Tibial nerve (tissue), 4 donors: ENCODE results near the gene SLC7A5. TPM values are rescaled to one million over a fixed set of nuclear protein-coding genes. Genes with fewer than 3 reads are reported as not detected.
"Not testable (repeated sequence)": the region's sequence is repeated elsewhere in the genome, so short reads cannot be mapped to it uniquely, and the experiment has no call there.

ENCODE experiments used
- DNase-seq, 2 donors: peaks; one replicate each; pipeline ENCODE4 v3.0.0-alpha.2; 2019; ENCODE audit warnings: low spot score in 2 of 2
- H3K27ac ChIP-seq, 4 donors: fragments of 200-600 bp; sonication (generic) in 3 of 4; one replicate each; pipeline ENCODE4 v1.5.1; 2017 to 2019; ENCODE audit warnings: mild to moderate bottlenecking in 1 of 4
- H3K27me3 ChIP-seq, 2 donors: fragments of 200-600 bp; sonication (generic) in 1 of 2; one replicate each; pipeline versions ENCODE4 v1.5.1 to v1.6.0; 2017 to 2019
- H3K36me3 ChIP-seq, 3 donors: fragments of 200-600 bp; sonication (generic); one replicate each; pipeline ENCODE4 v1.5.1; 2018 to 2019
- H3K4me1 ChIP-seq, 4 donors: fragments of 200-600 bp; sonication (generic) in 3 of 4; one replicate each; pipeline ENCODE4 v1.5.1; 2017 to 2019
- H3K4me3 ChIP-seq, 4 donors: fragments of 200-600 bp; sonication (generic) in 3 of 4; one replicate each; pipeline ENCODE4 v1.5.1; 2017 to 2019; ENCODE audit warnings: mild to moderate bottlenecking in 1 of 4, moderate library complexity in 1 of 4
- H3K9me3 ChIP-seq, 4 donors: fragments of 200-600 bp; sonication (generic) in 3 of 4; one replicate each; pipeline ENCODE4 v1.5.1; 2017 to 2019
- EP300 ChIP-seq, 2 donors: sonication (generic); formaldehyde crosslinking; IDR thresholded peaks; one replicate each; pipeline ENCODE4 v1.6.1; 2017; ENCODE audit warnings: antibody characterized with exemption in 2 of 2, mild to moderate bottlenecking in 1 of 2
- POLR2A ChIP-seq, 2 donors: fragments of 450-650 bp; IDR thresholded peaks; one replicate each; pipeline ENCODE4 v1.6.1; 2017; ENCODE audit warnings: antibody characterized with exemption in 2 of 2, mild to moderate bottlenecking in 2 of 2, moderate library complexity in 2 of 2
- WGBS, 2 donors: methylation state at CpG; one replicate each; pipeline ENCODE4 v1.1.5; 2018; 5-methylcytosine and 5-hydroxymethylcytosine counted together
- total RNA-seq, 4 donors: library from RNA; depleted of rRNA; stranded (reverse); fragments of >200 nt; gene quantifications; one replicate each; pipeline ENCODE4 v1.1.0, GENCODE V29; 2016
- TF ChIP-seq, protein P1 (sequence below), 5 experiments: fragments of 200-600 bp in 3 of 5; fragments of 450-650 bp in 2 of 5; sonication (generic) in 3 of 5; IDR thresholded peaks; one replicate each; pipeline ENCODE4 v1.5.1; 2016 to 2019; ENCODE audit warnings: antibody characterized with exemption in 5 of 5, mild to moderate bottlenecking in 3 of 5, moderate library complexity in 2 of 5

The SLC7A5 gene
- total RNA-seq, 4 donors from 2014 or later, result 5.5 to 6.6 (median 6.0) TPM

- Histone ChIP-seq H3K27ac (no peak overlapping the region), H3K4me3 (no peak overlapping the region), H3K36me3 (no peaks in the 10 kb centered on the region), H3K9me3 (no peaks in the 10 kb centered on the region), H3K4me1 (no peaks in the 10 kb centered on the region), H3K27me3 (peaks cover 0 to 33% of the 10 kb centered on the region in 2 donors)
- DNase-seq, result no peak
- WGBS, 2 donors, result 87 to 88% methylated on average over 29 of the region's 29 CpGs
- TF ChIP-seq, protein P1, sequence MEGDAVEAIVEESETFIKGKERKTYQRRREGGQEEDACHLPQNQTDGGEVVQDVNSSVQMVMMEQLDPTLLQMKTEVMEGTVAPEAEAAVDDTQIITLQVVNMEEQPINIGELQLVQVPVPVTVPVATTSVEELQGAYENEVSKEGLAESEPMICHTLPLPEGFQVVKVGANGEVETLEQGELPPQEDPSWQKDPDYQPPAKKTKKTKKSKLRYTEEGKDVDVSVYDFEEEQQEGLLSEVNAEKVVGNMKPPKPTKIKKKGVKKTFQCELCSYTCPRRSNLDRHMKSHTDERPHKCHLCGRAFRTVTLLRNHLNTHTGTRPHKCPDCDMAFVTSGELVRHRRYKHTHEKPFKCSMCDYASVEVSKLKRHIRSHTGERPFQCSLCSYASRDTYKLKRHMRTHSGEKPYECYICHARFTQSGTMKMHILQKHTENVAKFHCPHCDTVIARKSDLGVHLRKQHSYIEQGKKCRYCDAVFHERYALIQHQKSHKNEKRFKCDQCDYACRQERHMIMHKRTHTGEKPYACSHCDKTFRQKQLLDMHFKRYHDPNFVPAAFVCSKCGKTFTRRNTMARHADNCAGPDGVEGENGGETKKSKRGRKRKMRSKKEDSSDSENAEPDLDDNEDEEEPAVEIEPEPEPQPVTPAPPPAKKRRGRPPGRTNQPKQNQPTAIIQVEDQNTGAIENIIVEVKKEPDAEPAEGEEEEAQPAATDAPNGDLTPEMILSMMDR (IDR thresholded peaks at IDR 0.05), result no peak
- TF ChIP-seq EP300 (IDR thresholded peaks at IDR 0.05) (no peak), POLR2A (IDR thresholded peaks at IDR 0.05) (no peak)
Measured at GRCh38 chr16:87882436-87883019, 13.2 kb upstream of the SLC7A5 start.

DNA sequence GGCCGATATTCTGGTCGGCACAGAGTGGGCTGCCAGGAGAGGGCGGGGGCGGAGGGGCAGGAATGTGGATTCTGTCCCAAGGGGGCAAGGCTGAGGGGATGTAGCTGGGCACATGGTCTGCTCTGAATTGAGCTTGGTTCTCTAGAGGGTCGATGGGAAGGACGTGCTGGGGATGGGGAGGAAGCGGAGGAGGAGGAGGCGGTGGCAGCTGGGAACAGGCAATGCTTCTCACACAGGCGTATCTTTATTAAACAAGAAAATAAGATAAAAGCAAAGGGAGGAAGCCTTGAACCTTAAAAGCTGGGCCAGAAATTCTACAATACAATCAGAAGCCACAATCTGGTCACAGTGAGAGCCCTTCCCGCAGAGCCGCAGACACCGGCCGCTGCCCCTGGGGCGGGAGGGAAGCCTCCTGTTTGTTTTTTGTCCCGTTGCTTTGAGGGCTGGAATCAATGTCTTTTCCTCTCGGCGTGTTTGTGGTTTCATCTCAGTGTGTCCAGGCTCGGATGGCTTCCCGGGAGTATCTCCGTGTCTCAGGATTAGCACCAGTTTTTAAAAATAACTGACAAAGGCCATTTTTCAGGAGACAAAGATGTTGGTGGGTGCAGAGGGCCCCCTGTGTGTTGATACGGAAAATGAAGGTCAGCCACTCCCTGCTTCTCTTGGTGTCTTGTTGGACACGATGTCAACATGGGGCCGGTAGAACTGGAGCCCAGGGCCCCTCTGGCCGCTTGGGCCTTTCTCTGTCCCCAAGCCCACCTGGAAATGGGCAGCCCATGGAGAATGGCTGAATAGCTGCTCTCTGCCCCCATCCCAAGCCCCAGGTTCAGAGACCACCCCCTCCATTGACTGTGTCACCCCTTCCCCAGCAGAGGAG lies 12.3 kb upstream of the SLC7A5 start:
- Histone ChIP-seq H3K4me3 (no peak overlapping the region), H3K27ac (no peak overlapping the region), H3K36me3 (no peaks in the 10 kb centered on the region), H3K9me3 (no peaks in the 10 kb centered on the region), H3K4me1 (no peaks in the 10 kb centered on the region), H3K27me3 (peaks cover 0 to 37% of the 10 kb centered on the region in 2 donors)
- no peak for DNase-seq
- 23 to 26% methylated on average over 24 of the region's 24 CpGs for WGBS, 2 donors
- TF ChIP-seq, protein P1 (IDR thresholded peaks at IDR 0.05), result no peak
- TF ChIP-seq EP300 (IDR thresholded peaks at IDR 0.05), result no peak

- DNase-seq, result no peak
- Histone ChIP-seq H3K27ac (no peak overlapping the region), H3K4me1 (no peaks in the 10 kb centered on the region), H3K9me3 (no peaks in the 10 kb centered on the region), H3K36me3 (no peaks in the 10 kb centered on the region), H3K4me3 (no peak overlapping the region), H3K27me3 (peaks cover 0 to 49% of the 10 kb centered on the region in 2 donors)
- TF ChIP-seq, protein P1 (IDR thresholded peaks at IDR 0.05), result no peak
- no peak for TF ChIP-seq EP300 (IDR thresholded peaks at IDR 0.05)
- TF ChIP-seq POLR2A (IDR thresholded peaks at IDR 0.05), result no peak
- WGBS, 2 donors, result 64 to 70% methylated on average over 17 of the region's 17 CpGs
Measured at GRCh38 chr16:87880117-87880696, 10.9 kb upstream of the SLC7A5 start.

- not testable (repeated sequence) for H3K4me3 ChIP-seq, DNase-seq, H3K36me3 ChIP-seq, H3K4me1 ChIP-seq, H3K27ac ChIP-seq, H3K9me3 ChIP-seq
- WGBS, 2 donors, result 91 to 99% methylated on average over 5 of the region's 5 CpGs
- peaks cover 0 to 56% of the 10 kb centered on the region in 2 donors for H3K27me3 ChIP-seq
Measured at GRCh38 chr16:87879411-87880013, 10.2 kb upstream of the SLC7A5 start.

DNA sequence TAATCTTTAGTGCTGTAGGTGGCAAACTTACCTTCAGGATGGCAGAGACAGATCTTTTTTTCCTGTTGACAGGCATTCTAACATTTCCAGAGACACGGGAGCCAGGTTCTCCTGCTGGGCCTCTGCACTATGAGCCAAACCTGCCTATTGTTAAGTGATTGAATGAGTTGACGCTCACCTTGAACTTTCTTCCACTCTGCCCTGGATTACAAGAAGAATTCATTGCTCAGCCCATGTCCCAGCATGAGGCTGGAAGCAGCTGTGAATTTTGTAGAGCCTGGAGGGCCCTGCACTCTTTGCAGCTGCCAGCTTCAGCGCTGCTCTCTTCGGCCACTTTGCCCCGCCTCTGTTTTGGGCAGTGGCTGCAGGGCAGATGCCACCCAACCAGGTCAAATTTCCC lies 9.4 kb upstream of the SLC7A5 start:
- Histone ChIP-seq H3K4me3 (no peak overlapping the region), H3K27me3 (peaks cover 0 to 59% of the 10 kb centered on the region in 2 donors), H3K36me3 (no peaks in the 10 kb centered on the region), H3K9me3 (no peaks in the 10 kb centered on the region), H3K4me1 (no peaks in the 10 kb centered on the region), H3K27ac (no peak overlapping the region)
- no peak for DNase-seq
- WGBS, 2 donors, result 68 to 74% methylated on average over 5 of the region's 5 CpGs
- no peak for TF ChIP-seq POLR2A (IDR thresholded peaks at IDR 0.05)
